ENCODE data around the gene INTS11. TPM values are rescaled to one million over a fixed set of nuclear protein-coding genes. Genes with fewer than 3 reads are reported as not detected.

INTS11 gene
- total RNA-seq, 2 experiments from 2014 or later: 117 to 151 TPM

GRCh38 chr1:1282998-1283397 is 41.5 kb downstream of the INTS11 start:
- Mint-ChIP-seq H3K36me3 (ENCODE audit: low read depth) (no peaks in the 10 kb centered on the region), H3K4me1 (no peaks in the 10 kb centered on the region), H3K27ac (no peak overlapping the region), H3K9me3 (ENCODE audit: low read depth) (no peaks in the 10 kb centered on the region), H3K27me3 (no peaks in the 10 kb centered on the region), H3K4me3 (no peak overlapping the region)
- intact Hi-C loops (cut with DNase I, micrococcal nuclease): no loop called here
- DNase-seq (peak; percentile 54), ATAC-seq (peak; percentile 54)
- CTCF ChIA-PET: interaction anchor here (1.1 kb wide), 1 partner anchor 9 kb away, joined by 3 read pairs; the partner anchor contains the start of gene UBE2J2
- POLR2A ChIA-PET: no interaction called here

GRCh38 chr1:1281533-1282321 is 42.7 kb downstream of the INTS11 start:
- H3K27me3 Mint-ChIP-seq: no peaks in the 10 kb centered on the region
- H3K27ac Mint-ChIP-seq: no peak overlapping the region
- H3K36me3 Mint-ChIP-seq (ENCODE audit: low read depth): no peaks in the 10 kb centered on the region
- ChIA-PET CTCF (no interaction called here), POLR2A (no interaction called here)
- intact Hi-C loops (cut with DNase I, micrococcal nuclease): no loop called here
- DNase-seq: peak; percentile 61
- ATAC-seq: peak; percentile 75
- no peaks in the 10 kb centered on the region for H3K4me1 Mint-ChIP-seq
- H3K9me3 Mint-ChIP-seq (ENCODE audit: low read depth): no peaks in the 10 kb centered on the region
- H3K4me3 Mint-ChIP-seq: no peak overlapping the region

GRCh38 chr1:1280782-1281481 is 43.5 kb downstream of the INTS11 start:
- Mint-ChIP-seq H3K9me3 (ENCODE audit: low read depth) (no peaks in the 10 kb centered on the region), H3K4me3 (no peak overlapping the region), H3K36me3 (ENCODE audit: low read depth) (no peaks in the 10 kb centered on the region), H3K27me3 (no peaks in the 10 kb centered on the region), H3K4me1 (no peaks in the 10 kb centered on the region), H3K27ac (no peak overlapping the region)
- DNase-seq: no peak
- no peak for ATAC-seq
- intact Hi-C loops (cut with DNase I, micrococcal nuclease): no loop called here
- ChIA-PET POLR2A (no interaction called here), CTCF (no interaction called here)

- Mint-ChIP-seq H3K9me3 (ENCODE audit: low read depth) (no peaks in the 10 kb centered on the region), H3K27me3 (no peaks in the 10 kb centered on the region), H3K4me1 (peaks cover 4% of the 10 kb centered on the region), H3K27ac (no peak overlapping the region), H3K36me3 (ENCODE audit: low read depth) (no peaks in the 10 kb centered on the region), H3K4me3 (no peak overlapping the region)
- intact Hi-C loops (cut with DNase I, micrococcal nuclease): loop anchor here in 1 of 2 experiments (10.0 kb wide), 2 partner anchors 236 to 336 kb away; partner anchors contain the start of genes ATAD3A and MIB2
- CTCF ChIA-PET: no interaction called here
- DNase-seq (no peak), ATAC-seq (no peak)
- POLR2A ChIA-PET: no interaction called here
Observed at GRCh38 chr1:1279028-1279427, 45.4 kb downstream of the INTS11 start.

- Mint-ChIP-seq H3K4me3 (no peak overlapping the region), H3K36me3 (ENCODE audit: low read depth) (no peaks in the 10 kb centered on the region), H3K4me1 (peaks cover 4% of the 10 kb centered on the region), H3K9me3 (ENCODE audit: low read depth) (no peaks in the 10 kb centered on the region), H3K27me3 (no peaks in the 10 kb centered on the region), H3K27ac (no peak overlapping the region)
- intact Hi-C loops (cut with DNase I, micrococcal nuclease): loop anchor here in 1 of 2 experiments (10.0 kb wide), 2 partner anchors 236 to 336 kb away; partner anchors contain the start of genes ATAD3A and MIB2
- CTCF ChIA-PET: no interaction called here
- POLR2A ChIA-PET: no interaction called here
- no peak for DNase-seq
- no peak for ATAC-seq
Observed at GRCh38 chr1:1278620-1279019, 45.8 kb downstream of the INTS11 start.

GRCh38 chr1:1275836-1276235 is 48.6 kb downstream of the INTS11 start:
- Mint-ChIP-seq H3K4me3 (no peak overlapping the region), H3K27me3 (no peaks in the 10 kb centered on the region), H3K4me1 (peaks cover 24% of the 10 kb centered on the region), H3K27ac (no peak overlapping the region), H3K36me3 (ENCODE audit: low read depth) (peaks cover 18% of the 10 kb centered on the region), H3K9me3 (ENCODE audit: low read depth) (no peaks in the 10 kb centered on the region)
- intact Hi-C loops (cut with DNase I, micrococcal nuclease): loop anchor here in 1 of 2 experiments (10.0 kb wide), 2 partner anchors 239 to 339 kb away; partner anchors contain the start of genes ATAD3A and MIB2
- POLR2A ChIA-PET: no interaction called here
- ATAC-seq (no peak), DNase-seq (no peak)
- CTCF ChIA-PET: interaction anchor here (0.6 kb wide), 1 partner anchor 30 kb away, joined by 4 read pairs; no protein-coding TSS in a partner anchor

- Mint-ChIP-seq H3K4me3 (peak overlapping the region; percentile 69), H3K27me3 (no peaks in the 10 kb centered on the region), H3K27ac (no peak overlapping the region), H3K9me3 (ENCODE audit: low read depth) (no peaks in the 10 kb centered on the region), H3K36me3 (ENCODE audit: low read depth) (peaks cover 26% of the 10 kb centered on the region), H3K4me1 (peaks cover 32% of the 10 kb centered on the region)
- no peak for DNase-seq
- no peak for ATAC-seq
- ChIA-PET CTCF (no interaction called here), POLR2A (no interaction called here)
- intact Hi-C loops (cut with DNase I, micrococcal nuclease): loop anchor here (5.0 to 10.0 kb wide), 4 partner anchors 32 to 340 kb away; partner anchors contain the start of genes ACAP3 (in 1 of the 2), ATAD3A (in 1 of the 2), MIB2 (in 1 of the 2) and PUSL1 (in 1 of the 2)
Observed at GRCh38 chr1:1274931-1275431, 49.5 kb downstream of the INTS11 start.

GRCh38 chr1:1274299-1274930 is 50.0 kb downstream of the INTS11 start:
- ChIA-PET CTCF (interaction anchor here (1.0 to 1.4 kb wide), 2 partner anchors 9 to 25 kb away, joined by 3 read pairs; no protein-coding TSS in a partner anchor), POLR2A (no interaction called here)
- peak overlapping the region; percentile 69 for H3K4me3 Mint-ChIP-seq
- no peak for DNase-seq
- peaks cover 30% of the 10 kb centered on the region for H3K36me3 Mint-ChIP-seq (ENCODE audit: low read depth)
- H3K27ac Mint-ChIP-seq: no peak overlapping the region
- no peak for ATAC-seq
- peaks cover 36% of the 10 kb centered on the region for H3K4me1 Mint-ChIP-seq
- intact Hi-C loops (cut with DNase I, micrococcal nuclease): loop anchor here (5.0 to 10.0 kb wide), 4 partner anchors 33 to 340 kb away; partner anchors contain the start of genes ACAP3 (in 1 of the 2), ATAD3A (in 1 of the 2), MIB2 (in 1 of the 2) and PUSL1 (in 1 of the 2)
- no peaks in the 10 kb centered on the region for H3K27me3 Mint-ChIP-seq
- no peaks in the 10 kb centered on the region for H3K9me3 Mint-ChIP-seq (ENCODE audit: low read depth)

- peaks cover 36% of the 10 kb centered on the region for H3K4me1 Mint-ChIP-seq
- peak within 1 kb of the TSS; percentile 85 for H3K4me3 Mint-ChIP-seq
- no peaks in the 10 kb centered on the region for H3K9me3 Mint-ChIP-seq (ENCODE audit: low read depth)
- H3K27me3 Mint-ChIP-seq: no peaks in the 10 kb centered on the region
- ATAC-seq (peak; percentile 94), DNase-seq (peak; percentile 97)
- POLR2A ChIA-PET: interaction anchor here (1.0 kb wide), 1 partner anchor 159 kb away, joined by 3 read pairs; no protein-coding TSS in a partner anchor
- peak within 1 kb of the TSS; percentile 83 for H3K27ac Mint-ChIP-seq
- CTCF ChIA-PET: interaction anchor here (1.0 to 1.4 kb wide), 2 partner anchors 9 to 26 kb away, joined by 3 read pairs; no protein-coding TSS in a partner anchor
- intact Hi-C loops (cut with DNase I, micrococcal nuclease): loop anchor here (1.0 to 10.0 kb wide), 15 partner anchors 34 to 341 kb away; partner anchors contain the start of genes PUSL1 (in 2 of the 2), ACAP3 (in 1 of the 2), ATAD3A (in 1 of the 2) and ATAD3B (in 1 of the 2)
- H3K36me3 Mint-ChIP-seq (ENCODE audit: low read depth): peaks cover 30% of the 10 kb centered on the region
Observed at GRCh38 chr1:1273512-1274298, 50.8 kb downstream of the INTS11 start, which contains the start of gene UBE2J2. Gene UBE2J2 (minus strand): TSS chr1:1273854. CDS start chr1:1267992, 5,862 bp downstream.

- Mint-ChIP-seq H3K9me3 (ENCODE audit: low read depth) (no peaks in the 10 kb centered on the region), H3K27me3 (no peaks in the 10 kb centered on the region), H3K36me3 (ENCODE audit: low read depth) (peaks cover 33% of the 10 kb centered on the region), H3K27ac (peak overlapping the region; percentile 83), H3K4me3 (peak overlapping the region; percentile 85), H3K4me1 (peaks cover 36% of the 10 kb centered on the region)
- DNase-seq (no peak), ATAC-seq (no peak)
- intact Hi-C loops (cut with DNase I, micrococcal nuclease): loop anchor here (1.0 to 10.0 kb wide), 15 partner anchors 34 to 342 kb away; partner anchors contain the start of genes PUSL1 (in 2 of the 2), ACAP3 (in 1 of the 2), ATAD3A (in 1 of the 2) and ATAD3B (in 1 of the 2)
- ChIA-PET POLR2A (interaction anchor here (1.0 kb wide), 1 partner anchor 159 kb away, joined by 3 read pairs; no protein-coding TSS in a partner anchor), CTCF (interaction anchor here (1.0 to 1.4 kb wide), 2 partner anchors 10 to 27 kb away, joined by 3 read pairs; no protein-coding TSS in a partner anchor)
Observed at GRCh38 chr1:1273209-1273511, 51.3 kb downstream of the INTS11 start.

Data from activated CD4-positive, alpha-beta T cell treated with anti-CD3 and anti-CD28 coated beads for 36 hours (primary cell).